ENCODE results near the gene NRL.
A peak's percentile ranks its signal among the peaks of the same experiment; 100 is the strongest.

Gene NRL

DNA sequence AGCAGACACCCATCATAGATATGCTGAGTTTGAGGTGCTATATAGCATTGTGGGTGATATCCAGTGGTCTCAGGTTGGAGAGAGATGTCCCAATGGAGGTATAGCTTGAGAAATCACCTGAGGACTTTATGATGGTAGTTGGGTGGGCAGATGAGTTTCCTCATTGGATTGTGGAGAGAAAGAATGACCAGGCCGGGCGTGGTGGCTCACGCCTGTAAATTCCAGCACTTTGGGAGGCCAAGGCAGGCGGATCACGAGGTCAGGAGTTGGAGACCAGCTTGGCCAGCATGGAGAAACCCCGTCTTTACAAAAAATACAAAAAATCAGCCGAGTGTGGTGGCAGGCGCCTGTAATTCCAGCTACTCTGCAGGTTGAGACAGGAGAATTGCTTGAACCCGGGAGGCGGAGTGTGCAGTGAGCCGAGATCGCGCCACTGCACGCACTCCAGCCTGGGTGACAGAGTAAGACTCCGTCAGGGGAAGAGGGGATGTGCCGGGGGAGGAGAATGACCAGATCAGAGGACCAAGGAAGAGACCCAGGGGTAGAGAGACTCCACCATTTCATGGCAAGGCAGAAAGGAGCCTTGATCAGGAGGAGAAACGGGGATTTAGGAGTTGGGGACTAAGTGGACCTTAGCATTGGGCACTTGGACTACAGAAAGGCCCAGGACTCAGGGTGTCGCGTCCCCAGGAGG lies 21.4 kb downstream of the NRL start:
- no peaks in the 10 kb centered on the region for H3K27me3 ChIP-seq (ENCODE audit: control insufficient read depth in 1 of 2, insufficient read depth in 1 of 2, low read length in 2 of 2)
- H4K91ac ChIP-seq (ENCODE audit: low read length), result peak overlapping the region; percentile 86
- peak overlapping the region in 1 of 2 experiments; percentile 56 for H2BK12ac ChIP-seq (ENCODE audit: low read length in 2 of 2)
- H2AK5ac ChIP-seq (ENCODE audit: low read length, severe bottlenecking), result no peak overlapping the region
- H3K79me1 ChIP-seq (replicated peaks; ENCODE audit: low read length, poor library complexity, severe bottlenecking), result peaks cover 11% of the 10 kb centered on the region
- 85% methylated on average over 19 of the region's 19 CpGs for WGBS
- H2BK5ac ChIP-seq (ENCODE audit: low read depth, low read length, poor library complexity, severe bottlenecking), result no peak overlapping the region
- peak overlapping the region; percentile 40 for H3K9ac ChIP-seq (ENCODE audit: low read length)
- no peak overlapping the region for H2BK120ac ChIP-seq (ENCODE audit: low read depth, low read length)
- H3K4me2 ChIP-seq (ENCODE audit: low read length, poor library complexity, severe bottlenecking), result peak overlapping the region; percentile 94
- no peak overlapping the region for H3K14ac ChIP-seq (ENCODE audit: low read length in 2 of 2)
- peak overlapping the region in 1 of 2 experiments; percentile 82 for H3K4ac ChIP-seq (ENCODE audit: low read depth in 1 of 2, low read length in 2 of 2)
- peaks cover 14% of the 10 kb centered on the region for H3K4me1 ChIP-seq (ENCODE audit: control insufficient read depth, insufficient read depth, low read depth, low read length)
- H3K9me3 ChIP-seq (ENCODE audit: control insufficient read depth, low read length), result no peaks in the 10 kb centered on the region
- H3K4me3 ChIP-seq (ENCODE audit: insufficient read depth in 1 of 2, low read depth in 1 of 2, low read length in 2 of 2), result peak overlapping the region in 1 of 2 experiments; percentile 90
- DNase-seq, result no peak
- no peak overlapping the region for H2AFZ ChIP-seq (ENCODE audit: low read depth, low read length)
- peaks cover 0 to 10% of the 10 kb centered on the region in 2 experiments for H3K36me3 ChIP-seq (ENCODE audit: control insufficient read depth in 1 of 2, insufficient read depth in 2 of 2, low read depth in 1 of 2, low read length in 2 of 2)
- no peak overlapping the region for H3K23ac ChIP-seq (ENCODE audit: low read length in 2 of 2)
- peak overlapping the region; percentile 15 for H2BK15ac ChIP-seq (ENCODE audit: low read depth, poor library complexity, severe bottlenecking)
- H3K18ac ChIP-seq (ENCODE audit: low read depth in 1 of 2, low read length in 2 of 2), result peak overlapping the region in 1 of 2 experiments; percentile 91
- H4K8ac ChIP-seq (ENCODE audit: low read length), result peak overlapping the region; percentile 90
- peak overlapping the region; percentile 4 for H3K27ac ChIP-seq (ENCODE audit: low read length, poor library complexity, severe bottlenecking)

DNA sequence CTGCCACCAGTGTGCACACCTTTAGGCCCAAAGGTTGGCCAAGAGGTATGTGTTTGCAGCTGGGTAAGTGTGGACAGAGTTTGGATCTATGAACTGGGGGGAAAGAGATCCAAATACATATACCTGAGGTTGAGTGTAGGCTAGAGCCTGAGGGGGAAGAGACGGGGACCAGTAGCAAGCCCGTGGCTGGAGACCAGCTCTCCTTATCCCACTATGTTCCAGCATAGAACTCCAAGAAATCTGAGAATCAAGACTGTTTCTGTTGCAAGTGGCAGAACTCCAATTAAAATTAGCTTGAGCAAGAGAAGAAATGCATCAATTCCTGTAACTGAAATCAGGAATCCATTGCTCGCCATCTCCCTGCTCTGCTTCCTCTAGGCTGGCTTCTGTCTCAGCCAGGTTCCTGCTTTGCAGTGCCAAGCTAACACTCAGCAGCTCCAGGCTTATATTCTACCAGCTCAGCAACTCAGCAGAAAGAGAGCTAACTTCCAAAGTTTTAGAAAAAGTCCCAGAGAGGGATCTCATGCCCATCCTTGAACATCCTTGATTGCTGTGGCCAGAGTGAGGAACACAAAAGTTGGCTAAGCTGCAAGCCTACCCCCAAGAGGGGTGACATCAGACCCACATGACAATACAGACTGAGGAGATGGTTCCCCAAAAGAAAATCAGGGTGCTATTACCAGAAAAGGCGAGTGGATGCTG lies 22.1 kb downstream of the NRL start:
- Histone ChIP-seq H2BK12ac (ENCODE audit: low read length in 2 of 2) (no peak overlapping the region), H3K4me3 (ENCODE audit: insufficient read depth in 1 of 2, low read depth in 1 of 2, low read length in 2 of 2) (no peak overlapping the region), H2BK5ac (ENCODE audit: low read depth, low read length, poor library complexity, severe bottlenecking) (no peak overlapping the region), H4K91ac (ENCODE audit: low read length) (no peak overlapping the region), H3K27ac (ENCODE audit: low read length, poor library complexity, severe bottlenecking) (no peak overlapping the region), H3K27me3 (ENCODE audit: control insufficient read depth in 1 of 2, insufficient read depth in 1 of 2, low read length in 2 of 2) (no peaks in the 10 kb centered on the region), H3K9ac (ENCODE audit: low read length) (no peak overlapping the region), H3K23ac (ENCODE audit: low read length in 2 of 2) (no peak overlapping the region), H3K14ac (ENCODE audit: low read length in 2 of 2) (no peak overlapping the region), H2AK5ac (ENCODE audit: low read length, severe bottlenecking) (no peak overlapping the region), H3K4ac (ENCODE audit: low read depth in 1 of 2, low read length in 2 of 2) (no peak overlapping the region), H3K4me1 (ENCODE audit: control insufficient read depth, insufficient read depth, low read depth, low read length) (peaks cover 14% of the 10 kb centered on the region), H3K79me1 (replicated peaks; ENCODE audit: low read length, poor library complexity, severe bottlenecking) (peaks cover 8% of the 10 kb centered on the region), H2BK120ac (ENCODE audit: low read depth, low read length) (no peak overlapping the region), H4K8ac (ENCODE audit: low read length) (no peak overlapping the region), H3K9me3 (ENCODE audit: control insufficient read depth, low read length) (no peaks in the 10 kb centered on the region), H2AFZ (ENCODE audit: low read depth, low read length) (no peak overlapping the region), H2BK15ac (ENCODE audit: low read depth, poor library complexity, severe bottlenecking) (no peak overlapping the region), H3K4me2 (ENCODE audit: low read length, poor library complexity, severe bottlenecking) (no peak overlapping the region), H3K18ac (ENCODE audit: low read depth in 1 of 2, low read length in 2 of 2) (no peak overlapping the region), H3K36me3 (ENCODE audit: control insufficient read depth in 1 of 2, insufficient read depth in 2 of 2, low read depth in 1 of 2, low read length in 2 of 2) (peaks cover 0 to 5% of the 10 kb centered on the region in 2 experiments)
- WGBS, result 97% methylated on average over 2 of the region's 4 CpGs
- DNase-seq, result no peak

DNA sequence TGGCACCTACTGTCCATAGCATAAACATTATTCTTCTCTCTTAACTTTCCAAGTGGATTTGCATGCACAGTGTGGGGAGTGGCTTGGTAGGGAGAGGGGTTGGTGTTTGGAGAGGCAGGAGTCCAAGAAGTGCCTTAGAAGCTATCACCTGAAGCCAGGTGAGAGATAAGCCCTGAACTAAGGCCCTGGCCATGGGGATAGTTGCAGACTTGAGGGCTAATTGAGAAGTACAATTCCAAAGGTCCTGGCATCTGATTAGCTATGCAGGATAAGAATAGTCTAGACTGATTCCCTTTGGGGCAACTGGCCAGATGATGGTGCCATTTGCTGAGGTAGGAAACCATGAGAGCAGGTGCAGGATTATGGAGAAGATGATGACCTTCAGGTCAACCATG lies 22.6 kb downstream of the NRL start:
- H2BK15ac ChIP-seq (ENCODE audit: low read depth, poor library complexity, severe bottlenecking), result no peak overlapping the region
- H3K18ac ChIP-seq (ENCODE audit: low read depth in 1 of 2, low read length in 2 of 2), result no peak overlapping the region
- no peak overlapping the region for H2BK5ac ChIP-seq (ENCODE audit: low read depth, low read length, poor library complexity, severe bottlenecking)
- H2AFZ ChIP-seq (ENCODE audit: low read depth, low read length), result no peak overlapping the region
- H3K9me3 ChIP-seq (ENCODE audit: control insufficient read depth, low read length), result no peaks in the 10 kb centered on the region
- no peak overlapping the region for H3K4me2 ChIP-seq (ENCODE audit: low read length, poor library complexity, severe bottlenecking)
- no peak overlapping the region for H3K4me3 ChIP-seq (ENCODE audit: insufficient read depth in 1 of 2, low read depth in 1 of 2, low read length in 2 of 2)
- no peak overlapping the region for H3K4ac ChIP-seq (ENCODE audit: low read depth in 1 of 2, low read length in 2 of 2)
- H3K27ac ChIP-seq (ENCODE audit: low read length, poor library complexity, severe bottlenecking), result no peak overlapping the region
- no peak overlapping the region for H3K23ac ChIP-seq (ENCODE audit: low read length in 2 of 2)
- H4K8ac ChIP-seq (ENCODE audit: low read length), result no peak overlapping the region
- peaks cover 8% of the 10 kb centered on the region for H3K79me1 ChIP-seq (replicated peaks; ENCODE audit: low read length, poor library complexity, severe bottlenecking)
- no peak for DNase-seq
- H3K27me3 ChIP-seq (ENCODE audit: control insufficient read depth in 1 of 2, insufficient read depth in 1 of 2, low read length in 2 of 2), result peaks cover 2 to 4% of the 10 kb centered on the region in 2 experiments
- peaks cover 0 to 5% of the 10 kb centered on the region in 2 experiments for H3K36me3 ChIP-seq (ENCODE audit: control insufficient read depth in 1 of 2, insufficient read depth in 2 of 2, low read depth in 1 of 2, low read length in 2 of 2)
- H3K14ac ChIP-seq (ENCODE audit: low read length in 2 of 2), result no peak overlapping the region
- H2BK12ac ChIP-seq (ENCODE audit: low read length in 2 of 2), result no peak overlapping the region
- H3K9ac ChIP-seq (ENCODE audit: low read length), result no peak overlapping the region
- H2BK120ac ChIP-seq (ENCODE audit: low read depth, low read length), result no peak overlapping the region
- H4K91ac ChIP-seq (ENCODE audit: low read length), result no peak overlapping the region
- no peak overlapping the region for H2AK5ac ChIP-seq (ENCODE audit: low read length, severe bottlenecking)
- peaks cover 14% of the 10 kb centered on the region for H3K4me1 ChIP-seq (ENCODE audit: control insufficient read depth, insufficient read depth, low read depth, low read length)

DNA sequence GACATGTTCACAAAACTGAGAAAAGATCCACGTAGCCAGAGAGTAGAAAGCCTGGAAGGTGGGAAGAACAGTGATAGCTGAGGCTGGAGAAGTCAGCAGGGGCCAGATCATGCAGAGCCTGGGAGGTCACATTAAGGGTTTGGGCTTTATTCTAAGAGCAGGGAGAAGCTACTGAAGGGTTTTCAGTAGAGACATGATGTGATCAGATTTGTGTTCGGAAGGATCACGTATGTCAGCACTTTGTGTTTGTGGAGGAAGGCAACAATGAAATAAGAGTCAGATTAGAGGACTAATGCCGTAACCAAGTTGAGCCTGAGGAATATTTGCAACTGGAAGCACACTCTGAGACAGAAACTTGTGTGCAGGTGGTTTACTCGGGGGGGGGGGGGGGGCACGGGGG lies 24.9 kb downstream of the NRL start:
- no peaks in the 10 kb centered on the region for H3K79me1 ChIP-seq (replicated peaks; ENCODE audit: low read length, poor library complexity, severe bottlenecking)
- 91% methylated on average over 5 of the region's 6 CpGs for WGBS

More for the DNA sequence above, 24.9 kb downstream of the NRL start:
- Histone ChIP-seq H2BK15ac (ENCODE audit: low read depth, poor library complexity, severe bottlenecking) (no peak overlapping the region), H3K9ac (ENCODE audit: low read length) (no peak overlapping the region), H2AK5ac (ENCODE audit: low read length, severe bottlenecking) (no peak overlapping the region), H3K4me3 (ENCODE audit: insufficient read depth in 1 of 2, low read depth in 1 of 2, low read length in 2 of 2) (no peak overlapping the region), H3K4me2 (ENCODE audit: low read length, poor library complexity, severe bottlenecking) (no peak overlapping the region), H2BK120ac (ENCODE audit: low read depth, low read length) (no peak overlapping the region), H3K4ac (ENCODE audit: low read depth in 1 of 2, low read length in 2 of 2) (no peak overlapping the region), H3K14ac (ENCODE audit: low read length in 2 of 2) (no peak overlapping the region), H2AFZ (ENCODE audit: low read depth, low read length) (no peak overlapping the region), H3K27me3 (ENCODE audit: control insufficient read depth in 1 of 2, insufficient read depth in 1 of 2, low read length in 2 of 2) (peaks cover 16 to 19% of the 10 kb centered on the region in 2 experiments), H3K36me3 (ENCODE audit: control insufficient read depth in 1 of 2, insufficient read depth in 2 of 2, low read depth in 1 of 2, low read length in 2 of 2) (no peaks in the 10 kb centered on the region), H2BK5ac (ENCODE audit: low read depth, low read length, poor library complexity, severe bottlenecking) (no peak overlapping the region), H3K18ac (ENCODE audit: low read depth in 1 of 2, low read length in 2 of 2) (no peak overlapping the region), H4K8ac (ENCODE audit: low read length) (no peak overlapping the region), H3K23ac (ENCODE audit: low read length in 2 of 2) (no peak overlapping the region), H3K9me3 (ENCODE audit: control insufficient read depth, low read length) (no peaks in the 10 kb centered on the region), H2BK12ac (ENCODE audit: low read length in 2 of 2) (no peak overlapping the region), H3K27ac (ENCODE audit: low read length, poor library complexity, severe bottlenecking) (no peak overlapping the region), H3K4me1 (ENCODE audit: control insufficient read depth, insufficient read depth, low read depth, low read length) (peaks cover 6% of the 10 kb centered on the region), H4K91ac (ENCODE audit: low read length) (no peak overlapping the region)
- no peak for DNase-seq

All from mesenchymal stem cell (in vitro differentiated cells and primary cell).